Osteocyte (in vitro differentiated cells): Measurements from ENCODE around the gene FMNL2. TPM values are rescaled to one million over a fixed set of nuclear protein-coding genes. Genes with fewer than 3 reads are reported as not detected.

Experiments used
- DNase-seq: peaks from one replicate; pipeline ENCODE4 v3.0.0; 2021; ENCODE audit warnings: mixed read lengths; ENCODE audit not compliant: unreplicated experiment; ENCODE audit errors: extremely low spot score
- H3K27ac Mint-ChIP-seq: one replicate; pipeline ENCODE4 v1.8.0; 2021; ENCODE audit warnings: mild to moderate bottlenecking, mixed read lengths; ENCODE audit not compliant: unreplicated experiment
- H3K27me3 Mint-ChIP-seq: one replicate; pipeline ENCODE4 v1.8.0; 2021; ENCODE audit warnings: mixed read lengths; ENCODE audit not compliant: unreplicated experiment
- H3K36me3 Mint-ChIP-seq: one replicate; pipeline ENCODE4 v1.8.0; 2021; ENCODE audit warnings: mixed read lengths; ENCODE audit not compliant: unreplicated experiment
- H3K4me1 Mint-ChIP-seq: one replicate; pipeline ENCODE4 v1.8.0; 2021; ENCODE audit warnings: mixed read lengths; ENCODE audit not compliant: unreplicated experiment
- H3K4me3 Mint-ChIP-seq: one replicate; pipeline ENCODE4 v1.8.0; 2021; ENCODE audit warnings: mild to moderate bottlenecking, moderate library complexity, mixed read lengths; ENCODE audit not compliant: unreplicated experiment
- H3K9me3 Mint-ChIP-seq: one replicate; pipeline ENCODE4 v1.8.0; 2021; ENCODE audit warnings: mixed read lengths; ENCODE audit not compliant: unreplicated experiment
- CTCF ChIP-seq: fragments of 200-600 bp; sonication (generic); IDR thresholded peaks from 2 replicates; pipeline ENCODE4 v1.5.0; 2021; ENCODE audit warnings: antibody characterized with exemption, mild to moderate bottlenecking, moderate library complexity
- total RNA-seq: library from RNA; stranded (reverse); gene quantifications from 2 replicates; pipeline ENCODE4 v1.2.1, GENCODE V29; 2021

The FMNL2 gene
- total RNA-seq, 1 donor from 2014 or later = 45.3 TPM

- Mint-ChIP-seq H3K36me3 (no peaks in the 10 kb centered on the region), H3K4me1 (peaks cover 63% of the 10 kb centered on the region), H3K4me3 (no peak overlapping the region), H3K9me3 (no peaks in the 10 kb centered on the region), H3K27ac (no peak overlapping the region), H3K27me3 (no peaks in the 10 kb centered on the region)
- DNase-seq = no peak
- no peak for TF ChIP-seq CTCF
Observed at GRCh38 chr2:152607793-152608300, 272.9 kb downstream of the FMNL2 start.

- DNase-seq = no peak
- H3K4me3 Mint-ChIP-seq = no peak overlapping the region
- H3K27me3 Mint-ChIP-seq = no peaks in the 10 kb centered on the region
- H3K27ac Mint-ChIP-seq = no peak overlapping the region
- H3K36me3 Mint-ChIP-seq = no peaks in the 10 kb centered on the region
- no peak for TF ChIP-seq CTCF
- H3K9me3 Mint-ChIP-seq = no peaks in the 10 kb centered on the region
- H3K4me1 Mint-ChIP-seq = peaks cover 69% of the 10 kb centered on the region
Observed at GRCh38 chr2:152609154-152609553, 274.2 kb downstream of the FMNL2 start.

- H3K36me3 Mint-ChIP-seq = no peaks in the 10 kb centered on the region
- DNase-seq = no peak
- no peak for TF ChIP-seq CTCF
- H3K4me1 Mint-ChIP-seq = peaks cover 67% of the 10 kb centered on the region
- no peaks in the 10 kb centered on the region for H3K9me3 Mint-ChIP-seq
- no peak overlapping the region for H3K27ac Mint-ChIP-seq
- no peaks in the 10 kb centered on the region for H3K27me3 Mint-ChIP-seq
- no peak overlapping the region for H3K4me3 Mint-ChIP-seq
Observed at GRCh38 chr2:152609699-152610098, 274.7 kb downstream of the FMNL2 start.

GRCh38 chr2:152611458-152612231 lies 276.7 kb downstream of the FMNL2 start:
- Mint-ChIP-seq H3K4me1 (peaks cover 53% of the 10 kb centered on the region), H3K9me3 (no peaks in the 10 kb centered on the region), H3K36me3 (peaks cover 9% of the 10 kb centered on the region), H3K27ac (peak overlapping the region; percentile 81), H3K27me3 (no peaks in the 10 kb centered on the region), H3K4me3 (peak overlapping the region; percentile 24)
- no peak for TF ChIP-seq CTCF
- no peak for DNase-seq

GRCh38 chr2:152613235-152613634 lies 278.3 kb downstream of the FMNL2 start:
- Mint-ChIP-seq H3K36me3 (peaks cover 16% of the 10 kb centered on the region), H3K27ac (peak overlapping the region; percentile 81), H3K4me3 (no peak overlapping the region), H3K27me3 (no peaks in the 10 kb centered on the region), H3K9me3 (no peaks in the 10 kb centered on the region), H3K4me1 (peaks cover 40% of the 10 kb centered on the region)
- no peak for TF ChIP-seq CTCF
- no peak for DNase-seq
